22Rv1 (cell line): ENCODE results near the gene ESYT2.

Source experiments
- H3K27ac ChIP-seq: fragments of 450-650 bp; 2 replicates; pipeline ENCODE4 v1.5.1; 2017
- ZFX ChIP-seq: fragments of 450-650 bp; IDR thresholded peaks from 2 replicates; pipeline ENCODE4 v1.6.1; 2017; ENCODE audit warnings: antibody characterized with exemption, borderline replicate concordance
- TF ChIP-seq, protein P1 (sequence below): fragments of 450-650 bp; IDR thresholded peaks from 2 replicates; pipeline ENCODE4 v1.5.1; 2017; ENCODE audit warnings: mild to moderate bottlenecking

Gene ESYT2

DNA sequence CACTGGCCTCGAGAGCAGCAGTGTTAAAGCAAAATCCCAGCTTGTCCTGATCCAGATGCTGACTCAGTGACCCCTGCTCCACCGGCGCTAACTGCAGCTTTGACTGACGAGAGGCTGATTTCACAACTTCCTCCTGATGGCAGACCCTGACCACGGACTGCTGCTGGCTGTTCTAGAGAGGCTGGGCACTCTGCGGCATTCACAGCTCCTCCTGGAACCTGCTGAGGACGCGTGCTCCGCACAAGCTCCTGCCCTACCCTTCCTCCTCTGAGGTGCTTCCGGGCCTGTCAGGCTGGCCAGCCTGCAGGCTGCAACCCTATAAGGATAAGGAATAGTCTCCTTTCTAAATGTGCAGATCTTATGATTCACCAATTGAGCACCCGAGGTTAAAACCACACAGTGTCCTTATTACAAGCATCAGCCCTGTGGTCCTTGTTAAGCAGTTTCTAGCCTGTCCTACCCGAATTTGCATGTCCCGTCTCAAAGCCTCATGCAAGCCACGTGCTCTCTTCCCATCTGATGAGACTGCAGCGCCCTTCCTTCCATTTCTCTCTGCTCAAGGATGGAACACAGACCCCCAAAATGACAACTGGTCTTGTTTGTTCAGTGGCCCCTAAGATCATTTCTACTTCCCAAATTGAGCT lies 89.2 kb downstream of the ESYT2 start:
- H3K27ac ChIP-seq, result no peak overlapping the region
- TF ChIP-seq ZFX, result no peak
- TF ChIP-seq, protein P1, sequence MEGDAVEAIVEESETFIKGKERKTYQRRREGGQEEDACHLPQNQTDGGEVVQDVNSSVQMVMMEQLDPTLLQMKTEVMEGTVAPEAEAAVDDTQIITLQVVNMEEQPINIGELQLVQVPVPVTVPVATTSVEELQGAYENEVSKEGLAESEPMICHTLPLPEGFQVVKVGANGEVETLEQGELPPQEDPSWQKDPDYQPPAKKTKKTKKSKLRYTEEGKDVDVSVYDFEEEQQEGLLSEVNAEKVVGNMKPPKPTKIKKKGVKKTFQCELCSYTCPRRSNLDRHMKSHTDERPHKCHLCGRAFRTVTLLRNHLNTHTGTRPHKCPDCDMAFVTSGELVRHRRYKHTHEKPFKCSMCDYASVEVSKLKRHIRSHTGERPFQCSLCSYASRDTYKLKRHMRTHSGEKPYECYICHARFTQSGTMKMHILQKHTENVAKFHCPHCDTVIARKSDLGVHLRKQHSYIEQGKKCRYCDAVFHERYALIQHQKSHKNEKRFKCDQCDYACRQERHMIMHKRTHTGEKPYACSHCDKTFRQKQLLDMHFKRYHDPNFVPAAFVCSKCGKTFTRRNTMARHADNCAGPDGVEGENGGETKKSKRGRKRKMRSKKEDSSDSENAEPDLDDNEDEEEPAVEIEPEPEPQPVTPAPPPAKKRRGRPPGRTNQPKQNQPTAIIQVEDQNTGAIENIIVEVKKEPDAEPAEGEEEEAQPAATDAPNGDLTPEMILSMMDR, result no peak

DNA sequence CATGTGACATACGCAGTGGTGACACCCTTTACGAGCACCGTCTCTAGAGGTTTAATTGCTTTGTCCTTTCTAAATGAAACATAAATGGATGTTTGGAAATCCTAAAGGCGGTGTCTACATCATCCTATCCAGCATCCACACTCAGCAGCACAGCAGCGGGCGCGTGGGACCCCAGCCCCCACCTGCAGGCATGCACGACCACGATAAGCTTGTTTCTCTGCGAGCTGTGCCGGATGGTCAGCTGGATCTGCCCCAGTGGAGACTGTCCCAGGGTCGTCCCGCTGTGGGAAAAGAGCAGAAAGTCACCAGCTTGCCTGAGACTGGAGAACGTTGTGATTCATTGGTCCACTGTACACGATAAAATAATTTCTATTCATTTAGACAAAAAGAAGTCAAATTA lies 90.5 kb downstream of the ESYT2 start:
- TF ChIP-seq ZFX, result no peak
- TF ChIP-seq, protein P1, result no peak
- H3K27ac ChIP-seq, result no peak overlapping the region

DNA sequence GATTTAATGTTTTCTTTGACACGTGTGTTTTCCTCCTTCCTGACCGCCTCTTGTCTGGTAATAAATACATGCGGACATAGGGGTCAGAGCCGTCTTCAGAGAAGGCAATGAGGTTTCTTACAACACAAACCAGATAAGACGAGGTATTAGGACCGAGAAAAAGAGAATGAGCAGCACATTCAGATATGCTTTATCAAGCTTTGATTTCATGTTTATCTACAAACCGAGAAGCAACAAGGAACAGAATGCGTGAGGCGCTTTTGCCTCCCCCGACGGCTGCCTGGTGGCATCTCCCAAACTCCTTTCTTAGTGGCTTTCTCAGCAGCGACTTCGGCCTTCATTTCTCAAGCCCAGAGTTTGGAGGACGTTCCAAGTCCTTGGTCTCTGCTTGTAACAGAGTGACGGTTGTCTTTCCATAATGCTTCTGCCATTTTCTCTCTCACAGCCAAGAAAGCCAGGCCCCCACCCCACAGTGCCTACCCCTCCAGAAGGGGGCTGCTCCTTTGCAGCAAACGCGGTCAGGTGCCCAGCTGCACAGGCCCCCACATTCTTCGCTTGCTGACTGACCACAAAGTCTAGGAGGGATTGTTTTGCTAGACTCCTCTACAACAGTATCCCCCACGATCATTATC lies 92.1 kb downstream of the ESYT2 start:
- H3K27ac ChIP-seq, result no peak overlapping the region
- TF ChIP-seq, protein P1, result no peak
- no peak for TF ChIP-seq ZFX

DNA sequence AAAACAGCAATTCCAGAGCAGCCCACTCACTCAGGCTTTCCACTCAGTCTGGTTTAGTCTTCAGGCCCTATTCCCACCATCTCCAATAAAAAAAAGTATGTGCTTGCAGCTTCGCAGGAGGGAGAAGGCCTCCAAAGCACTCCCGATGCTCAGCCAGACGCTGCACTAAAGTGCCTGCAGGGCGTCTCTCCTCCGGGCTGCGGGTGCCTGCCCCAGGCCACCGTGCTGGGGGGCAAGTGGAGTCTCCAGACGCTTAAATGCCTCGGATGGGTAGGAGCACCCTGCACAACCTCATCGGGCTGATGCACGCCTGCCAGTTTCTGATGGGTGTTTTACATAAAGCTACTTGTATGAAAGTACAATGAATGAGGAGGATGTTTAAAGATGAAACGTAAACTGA lies 93.4 kb downstream of the ESYT2 start:
- TF ChIP-seq, protein P1, result no peak
- no peak for TF ChIP-seq ZFX
- no peak overlapping the region for H3K27ac ChIP-seq

DNA sequence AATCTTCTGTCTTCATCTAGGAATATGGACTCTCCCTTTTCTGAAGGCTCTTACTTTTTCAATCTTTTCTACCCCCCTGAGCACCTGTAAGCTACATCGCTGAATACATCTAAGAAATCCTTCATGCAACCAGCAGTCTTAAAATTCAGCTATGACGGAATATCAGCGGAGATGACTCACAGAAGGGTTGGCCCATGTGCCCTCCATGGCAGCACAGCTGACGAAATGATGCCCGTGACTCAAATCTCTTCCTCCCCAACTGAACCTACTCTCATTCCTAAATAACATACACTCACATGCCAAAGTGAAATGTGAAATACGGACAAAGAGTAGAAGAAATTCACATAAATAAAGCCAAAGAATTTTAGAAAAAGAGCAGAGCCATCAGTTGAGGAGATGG lies 94.4 kb downstream of the ESYT2 start:
- no peak overlapping the region for H3K27ac ChIP-seq
- TF ChIP-seq, protein P1, result no peak
- no peak for TF ChIP-seq ZFX

DNA sequence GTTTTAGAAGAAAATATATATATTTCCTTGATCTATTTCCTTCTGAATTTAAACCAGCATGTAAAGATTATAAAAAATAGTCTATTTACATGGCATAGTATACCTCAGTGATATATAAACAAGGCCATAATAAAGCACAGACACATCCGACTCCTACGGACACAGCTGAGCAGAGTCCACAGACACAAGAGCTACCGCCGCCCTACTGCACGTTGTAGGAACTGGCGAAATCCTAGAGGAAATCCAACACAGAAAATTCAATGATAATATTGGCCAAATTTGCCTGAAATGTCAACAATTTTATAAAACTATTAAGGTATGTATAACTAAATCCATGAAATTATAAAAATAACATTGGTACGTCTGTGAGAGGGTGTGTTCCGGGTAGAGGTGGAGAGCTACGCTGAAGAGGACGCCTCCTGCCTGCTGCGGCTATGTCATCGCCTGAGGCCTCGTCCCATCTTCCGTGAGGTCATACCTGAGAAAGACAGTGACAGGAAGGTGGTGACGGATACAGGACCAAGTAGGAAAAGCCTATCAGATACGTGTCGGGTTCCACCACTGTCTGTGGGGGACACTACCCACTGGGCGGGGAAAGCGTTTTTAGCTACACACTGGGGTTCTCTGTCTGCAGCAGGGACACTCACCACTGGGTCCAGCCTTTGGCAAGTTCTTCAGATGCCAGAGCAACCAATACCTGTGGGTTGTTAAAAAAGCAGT lies 95.4 kb downstream of the ESYT2 start:
- H3K27ac ChIP-seq, result no peak overlapping the region
- no peak for TF ChIP-seq ZFX
- TF ChIP-seq, protein P1, result peak; percentile 51

DNA sequence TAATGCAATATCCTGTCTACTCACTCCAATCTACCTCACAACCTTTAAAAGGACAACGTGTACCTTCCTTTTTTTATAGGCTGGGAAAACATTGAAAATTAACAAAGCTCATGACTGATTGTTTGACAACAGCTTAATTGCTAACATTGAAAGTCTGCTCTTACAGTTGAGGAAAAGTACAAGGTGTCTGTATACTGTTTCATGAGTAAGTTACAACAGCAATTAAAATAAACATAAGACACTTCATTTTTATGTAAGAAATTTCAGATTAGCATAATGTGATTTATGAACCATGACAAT lies 96.1 kb downstream of the ESYT2 start:
- no peak overlapping the region for H3K27ac ChIP-seq
- TF ChIP-seq, protein P1, result no peak
- TF ChIP-seq ZFX, result no peak
